Gastroesophageal sphincter (tissue), 3 donors: ENCODE data around the gene LRCH2.

Experiments used
- POLR2A ChIP-seq, 2 donors: fragments of 450-650 bp; IDR thresholded peaks; one replicate each; pipeline ENCODE4 v1.6.1; 2017; ENCODE audit warnings: antibody characterized with exemption in 2 of 2, mild to moderate bottlenecking in 2 of 2, moderate library complexity in 1 of 2
- POLR2AphosphoS5 ChIP-seq: sonication (generic); formaldehyde crosslinking; IDR thresholded peaks from one replicate; pipeline ENCODE4 v1.6.1; 2017; ENCODE audit warnings: antibody characterized with exemption
- TF ChIP-seq, protein P1 (sequence below), 4 experiments: fragments of 200-600 bp in 2 of 4; fragments of 450-650 bp in 2 of 4; sonication (generic) in 1 of 4; IDR thresholded peaks; one replicate each; pipeline ENCODE4 v1.5.1; 2017 to 2019; ENCODE audit warnings: antibody characterized with exemption in 4 of 4, mild to moderate bottlenecking in 2 of 4, moderate library complexity in 2 of 4

DNA sequence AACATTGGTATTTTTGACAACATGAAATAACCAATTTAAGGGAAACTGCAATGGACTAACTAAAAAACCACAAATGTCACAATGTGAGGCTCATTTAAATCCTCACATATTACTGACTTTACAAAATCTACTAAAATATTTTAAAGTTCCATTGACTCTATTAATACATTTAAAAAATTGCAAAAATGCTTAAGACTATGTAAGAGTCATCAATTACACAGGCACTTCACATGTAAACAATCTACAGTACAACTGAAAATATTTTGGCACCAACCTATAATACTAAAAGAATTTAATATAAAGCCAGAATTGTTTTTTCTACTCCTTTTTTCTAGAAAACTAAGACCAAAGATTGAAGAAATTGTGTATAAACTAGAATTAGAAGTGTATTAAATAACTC lies 121.5 kb downstream of the LRCH2 start:
- TF ChIP-seq, protein P1, sequence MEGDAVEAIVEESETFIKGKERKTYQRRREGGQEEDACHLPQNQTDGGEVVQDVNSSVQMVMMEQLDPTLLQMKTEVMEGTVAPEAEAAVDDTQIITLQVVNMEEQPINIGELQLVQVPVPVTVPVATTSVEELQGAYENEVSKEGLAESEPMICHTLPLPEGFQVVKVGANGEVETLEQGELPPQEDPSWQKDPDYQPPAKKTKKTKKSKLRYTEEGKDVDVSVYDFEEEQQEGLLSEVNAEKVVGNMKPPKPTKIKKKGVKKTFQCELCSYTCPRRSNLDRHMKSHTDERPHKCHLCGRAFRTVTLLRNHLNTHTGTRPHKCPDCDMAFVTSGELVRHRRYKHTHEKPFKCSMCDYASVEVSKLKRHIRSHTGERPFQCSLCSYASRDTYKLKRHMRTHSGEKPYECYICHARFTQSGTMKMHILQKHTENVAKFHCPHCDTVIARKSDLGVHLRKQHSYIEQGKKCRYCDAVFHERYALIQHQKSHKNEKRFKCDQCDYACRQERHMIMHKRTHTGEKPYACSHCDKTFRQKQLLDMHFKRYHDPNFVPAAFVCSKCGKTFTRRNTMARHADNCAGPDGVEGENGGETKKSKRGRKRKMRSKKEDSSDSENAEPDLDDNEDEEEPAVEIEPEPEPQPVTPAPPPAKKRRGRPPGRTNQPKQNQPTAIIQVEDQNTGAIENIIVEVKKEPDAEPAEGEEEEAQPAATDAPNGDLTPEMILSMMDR (IDR thresholded peaks at IDR 0.05): no peak
- TF ChIP-seq POLR2A (IDR thresholded peaks at IDR 0.05): no peak
- no peak for TF ChIP-seq POLR2AphosphoS5
